GM18519 (cell line): ENCODE measurements around the gene PCA3.
"Not testable (repeated sequence)": the region's sequence is repeated elsewhere in the genome, so short reads cannot be mapped to it uniquely, and the experiment has no call there.

ENCODE experiments used
- ATAC-seq: cut with Tn5 transposase; IDR thresholded peaks from one replicate; pipeline ENCODE4 v1.9.1; 2021; ENCODE audit warnings: mild to moderate bottlenecking, moderate library complexity; ENCODE audit not compliant: unreplicated experiment, low FRiP score

PCA3 gene

DNA sequence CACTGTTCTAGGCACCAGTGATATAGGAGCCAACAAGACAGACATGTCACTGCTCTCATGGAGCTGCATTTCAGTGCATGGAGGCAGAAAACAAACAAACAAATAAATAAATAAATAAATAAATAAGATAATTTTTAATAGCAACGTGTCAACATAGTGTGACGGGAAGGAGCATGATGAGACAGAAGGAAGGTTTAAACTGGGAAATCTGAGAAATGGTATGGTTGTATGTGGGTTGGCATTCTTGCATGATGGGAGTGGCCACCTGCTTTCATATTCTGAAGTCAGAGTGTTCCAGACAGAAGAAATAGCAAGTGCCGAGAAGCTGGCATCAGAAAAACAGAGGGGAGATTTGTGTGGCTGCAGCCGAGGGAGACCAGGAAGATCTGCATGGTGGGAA lies at the start of gene PCA3:
PCA3 (plus strand) TSS at position 301 of the 400 bp plus-strand sequence.
- no peak for ATAC-seq

- ATAC-seq = no peak
Measured at GRCh38 chr9:76716085-76716672, 48.1 kb upstream of the PCA3 start.

DNA sequence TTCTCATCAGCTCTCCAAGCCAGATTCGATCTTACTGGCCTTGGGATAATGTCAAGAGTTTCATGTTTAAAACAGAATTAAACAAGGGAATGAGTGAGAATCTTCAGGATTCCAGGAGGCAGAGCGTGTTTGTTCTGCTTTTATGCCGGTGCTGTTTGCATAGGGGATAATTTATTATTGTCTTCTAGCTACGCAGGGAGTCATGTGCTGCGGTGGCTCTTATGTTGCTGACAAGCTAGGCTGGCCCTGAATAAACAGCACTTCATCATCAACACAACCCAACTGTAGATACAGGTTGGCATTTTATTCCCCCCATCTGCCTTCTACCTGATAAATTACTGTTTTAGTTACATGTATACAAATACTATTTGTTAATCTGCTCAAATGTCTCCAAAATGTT lies 47.1 kb upstream of the PCA3 start:
- ATAC-seq = no peak

DNA sequence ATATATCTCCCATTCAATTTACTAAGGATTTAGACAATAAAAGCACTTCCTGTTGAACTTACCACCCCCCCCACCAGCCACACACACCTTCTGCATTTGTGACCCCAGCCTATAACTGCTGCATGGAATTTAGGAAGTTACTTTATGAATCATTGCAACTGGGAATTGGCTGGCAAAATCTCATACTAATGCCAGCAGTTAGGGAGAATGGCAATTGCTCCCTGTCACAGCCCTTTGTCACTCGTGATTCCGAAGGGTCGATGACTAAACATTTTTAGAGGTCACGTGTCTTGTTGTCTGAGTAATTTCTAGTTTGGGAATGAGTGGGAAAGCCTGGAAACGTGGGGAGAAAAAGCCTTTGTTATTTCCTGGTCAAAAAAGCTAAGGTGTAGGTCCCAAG lies 46.6 kb upstream of the PCA3 start:
- no peak for ATAC-seq

DNA sequence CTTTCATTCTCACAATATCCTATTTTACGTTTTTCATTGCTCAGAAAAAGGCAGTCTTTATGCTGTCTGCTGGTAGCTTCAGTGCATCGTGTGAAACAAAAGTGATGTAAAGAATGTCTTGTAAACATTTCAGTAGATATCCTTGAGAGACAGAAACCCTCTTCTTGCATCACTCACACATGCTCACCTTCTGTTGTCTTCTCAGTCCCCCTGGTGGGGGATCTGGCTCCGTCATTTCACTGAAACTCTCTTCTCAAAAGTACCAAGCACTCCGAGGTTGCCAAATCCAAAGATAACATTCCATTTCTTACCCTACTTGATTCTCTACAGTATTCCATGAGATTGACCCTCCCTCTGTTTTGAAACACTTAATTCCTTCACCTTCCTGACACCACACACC lies 46.1 kb upstream of the PCA3 start:
- ATAC-seq = no peak

- no peak for ATAC-seq
Measured at GRCh38 chr9:76720245-76720644, 44.0 kb upstream of the PCA3 start.

- no peak for ATAC-seq
Measured at GRCh38 chr9:76725011-76725546, 39.2 kb upstream of the PCA3 start.

DNA sequence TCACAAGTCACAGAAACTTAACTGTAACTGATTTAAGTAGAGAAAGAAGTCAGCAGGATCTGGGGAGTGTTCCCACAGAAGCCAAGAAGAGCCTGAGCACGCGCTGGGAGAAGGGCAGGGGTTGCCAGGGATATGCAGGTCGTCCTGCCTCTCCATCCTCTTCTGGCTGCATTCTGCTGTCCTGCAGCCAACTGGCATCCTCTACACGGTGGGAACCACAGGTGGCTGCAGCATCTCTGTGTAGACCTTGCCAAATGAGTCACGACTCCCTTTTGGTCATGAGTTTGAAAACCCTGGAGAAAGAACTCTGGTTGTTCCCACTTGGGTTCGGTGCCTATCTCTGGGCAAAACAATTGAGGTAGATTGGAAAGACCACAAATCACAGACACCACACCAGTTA lies 38.4 kb upstream of the PCA3 start:
- no peak for ATAC-seq

DNA sequence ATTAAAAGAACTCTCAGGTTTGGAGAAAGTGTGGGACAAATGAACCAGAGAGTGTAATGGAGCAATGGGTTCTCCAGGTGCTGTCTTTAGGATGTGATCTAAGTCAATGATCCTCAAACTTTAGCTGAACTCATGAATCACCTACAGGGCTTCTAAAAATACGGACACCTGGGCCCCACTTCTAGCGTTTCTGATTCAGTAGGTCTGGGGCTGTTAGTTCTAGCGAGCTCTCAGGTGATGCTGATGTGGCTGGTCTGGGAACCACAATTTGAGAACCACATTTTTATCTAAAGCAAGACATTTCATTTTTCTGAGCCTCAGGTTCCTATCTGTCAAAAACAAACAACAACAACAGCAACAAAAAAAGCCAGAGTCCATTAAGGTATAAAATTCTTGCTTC lies 35.1 kb upstream of the PCA3 start:
- no peak for ATAC-seq

GRCh38 chr9:76729980-76730737 lies 34.1 kb upstream of the PCA3 start:
- ATAC-seq = no peak

GRCh38 chr9:76730801-76731200 lies 33.4 kb upstream of the PCA3 start:
- ATAC-seq = no peak

DNA sequence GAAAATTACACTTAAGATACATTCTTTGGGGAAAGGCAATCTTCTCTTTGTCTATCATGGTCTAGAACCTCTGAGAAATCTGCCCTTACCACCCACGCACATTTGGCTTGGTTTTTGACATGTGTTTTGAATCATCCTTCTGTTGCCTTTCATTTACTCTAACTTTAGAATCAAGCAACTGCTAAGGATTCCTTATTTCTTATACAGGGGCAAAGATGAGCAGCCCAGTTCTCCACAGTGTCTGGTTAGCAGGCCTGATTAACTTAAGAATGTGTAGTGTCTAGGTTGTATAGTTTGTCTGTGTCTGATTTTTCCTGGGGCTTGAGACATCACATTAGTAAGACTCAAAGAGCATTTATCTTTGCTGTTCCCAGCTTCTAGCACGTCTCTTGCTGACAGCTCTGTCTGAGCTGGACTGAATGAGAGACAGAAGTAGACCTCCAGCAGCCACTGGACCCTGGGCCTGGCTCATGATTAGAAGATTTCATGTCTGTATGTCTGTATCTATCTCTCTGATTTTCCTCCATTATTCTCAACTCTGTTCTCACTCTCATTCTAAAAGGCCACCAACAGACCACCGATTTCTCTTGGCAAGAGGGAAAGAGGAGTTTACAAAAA lies 31.8 kb upstream of the PCA3 start:
- no peak for ATAC-seq

- ATAC-seq = no peak
Measured at GRCh38 chr9:76733096-76733495, 31.1 kb upstream of the PCA3 start.

- no peak for ATAC-seq
Measured at GRCh38 chr9:76734716-76735115, 29.5 kb upstream of the PCA3 start.

GRCh38 chr9:76737154-76737902 lies 26.9 kb upstream of the PCA3 start:
- ATAC-seq = no peak

DNA sequence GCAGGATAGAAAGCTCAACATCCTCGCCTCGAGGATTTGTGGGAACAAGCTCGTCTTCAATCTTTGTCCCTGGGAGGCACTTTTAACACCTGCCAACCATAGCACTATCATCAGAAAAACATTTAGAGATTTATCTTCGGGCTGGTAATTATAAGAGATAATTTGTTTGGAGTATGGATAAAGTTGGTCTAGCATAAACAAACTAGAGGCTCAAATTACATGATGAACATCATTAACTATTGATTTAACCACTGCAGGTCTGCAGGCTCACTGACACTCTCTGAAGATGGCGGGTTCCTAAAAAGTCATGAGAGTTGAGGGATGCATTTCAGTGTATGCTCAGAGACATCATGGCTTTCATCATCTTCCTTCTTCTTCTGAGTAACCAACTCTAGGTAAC lies 25.8 kb upstream of the PCA3 start:
- ATAC-seq = no peak

DNA sequence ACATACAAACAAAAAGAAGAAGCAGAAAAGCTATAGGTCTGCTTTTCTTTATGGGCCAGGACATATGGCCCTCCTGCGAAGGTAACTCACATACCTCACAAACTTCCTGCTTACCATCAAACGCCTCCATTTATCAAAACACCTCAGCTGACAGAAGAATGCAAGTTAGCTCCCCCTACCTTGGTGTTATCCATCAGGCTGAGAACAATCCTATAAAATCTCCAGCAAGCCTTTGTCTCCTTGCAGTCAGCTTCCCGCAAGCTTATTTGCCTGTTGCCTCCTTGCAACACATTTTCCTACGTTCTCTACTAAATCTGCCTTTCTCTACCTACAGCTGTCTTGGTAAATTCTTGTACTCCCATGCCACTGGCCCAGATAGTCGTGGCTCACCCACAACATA lies 22.7 kb upstream of the PCA3 start:
- ATAC-seq = no peak

DNA sequence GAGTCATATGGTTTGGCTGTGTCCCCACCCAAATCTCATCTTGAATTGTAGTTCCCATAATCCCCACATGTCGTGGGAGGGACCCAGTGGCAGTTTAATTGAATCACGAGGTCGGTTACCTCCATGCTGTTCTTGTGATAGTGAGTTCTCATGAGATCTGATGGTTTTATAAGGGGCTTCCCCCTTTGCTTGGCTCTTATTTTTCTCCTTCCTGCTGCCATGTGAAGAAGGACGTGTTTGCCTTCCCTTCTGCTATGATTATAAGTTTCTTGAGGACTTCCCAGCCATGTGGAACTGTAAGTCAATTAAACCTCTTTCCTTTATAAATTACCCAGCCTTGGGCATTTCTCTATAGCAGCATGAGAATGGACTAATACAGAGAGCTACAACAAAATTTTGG lies 21.3 kb upstream of the PCA3 start:
- not testable (repeated sequence) for ATAC-seq

GRCh38 chr9:76743931-76744330 lies 20.3 kb upstream of the PCA3 start:
- ATAC-seq = no peak

- no peak for ATAC-seq
Measured at GRCh38 chr9:76744336-76744735, 19.9 kb upstream of the PCA3 start.

DNA sequence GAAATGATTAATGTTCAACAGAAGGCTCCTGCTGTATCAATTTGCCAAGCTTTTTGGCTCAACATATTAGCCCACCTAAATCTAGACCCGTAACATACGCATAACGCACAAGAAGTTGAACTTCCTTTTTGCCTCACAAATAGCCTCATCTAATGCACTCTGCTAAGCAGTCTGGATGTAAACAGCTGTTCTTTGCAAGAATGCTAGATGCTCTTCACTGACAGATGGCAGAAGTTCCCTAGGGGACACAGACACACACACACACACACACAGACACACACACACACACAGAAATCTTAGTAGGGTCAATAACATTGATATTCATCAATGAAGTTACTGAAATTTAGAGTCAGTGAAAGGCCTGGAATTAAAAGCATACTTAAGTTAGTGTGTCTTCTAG lies 13.2 kb upstream of the PCA3 start:
- ATAC-seq = no peak
